Measurements from ENCODE around the gene MEIS1.

DNA sequence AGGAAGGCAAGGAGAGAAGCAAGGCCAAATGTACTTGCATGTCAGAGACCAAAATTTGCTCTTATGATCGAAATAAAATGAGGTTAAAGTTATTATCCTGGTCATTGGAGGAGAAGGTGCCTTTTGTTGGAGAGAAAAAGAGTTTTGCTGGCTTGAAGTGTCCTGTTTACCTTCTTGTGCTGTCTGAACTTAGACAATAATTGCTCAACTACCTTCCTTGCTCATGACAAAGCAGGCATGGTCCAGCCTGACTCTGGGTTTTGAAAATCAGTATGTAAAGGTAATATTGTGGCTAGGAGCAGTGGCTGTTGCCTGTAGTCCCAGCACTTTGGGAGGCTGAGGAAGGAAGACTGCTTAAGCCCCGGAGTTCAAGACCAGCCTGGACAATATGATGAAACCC lies 89.1 kb downstream of the MEIS1 start:
- TF ChIP-seq, protein P1, sequence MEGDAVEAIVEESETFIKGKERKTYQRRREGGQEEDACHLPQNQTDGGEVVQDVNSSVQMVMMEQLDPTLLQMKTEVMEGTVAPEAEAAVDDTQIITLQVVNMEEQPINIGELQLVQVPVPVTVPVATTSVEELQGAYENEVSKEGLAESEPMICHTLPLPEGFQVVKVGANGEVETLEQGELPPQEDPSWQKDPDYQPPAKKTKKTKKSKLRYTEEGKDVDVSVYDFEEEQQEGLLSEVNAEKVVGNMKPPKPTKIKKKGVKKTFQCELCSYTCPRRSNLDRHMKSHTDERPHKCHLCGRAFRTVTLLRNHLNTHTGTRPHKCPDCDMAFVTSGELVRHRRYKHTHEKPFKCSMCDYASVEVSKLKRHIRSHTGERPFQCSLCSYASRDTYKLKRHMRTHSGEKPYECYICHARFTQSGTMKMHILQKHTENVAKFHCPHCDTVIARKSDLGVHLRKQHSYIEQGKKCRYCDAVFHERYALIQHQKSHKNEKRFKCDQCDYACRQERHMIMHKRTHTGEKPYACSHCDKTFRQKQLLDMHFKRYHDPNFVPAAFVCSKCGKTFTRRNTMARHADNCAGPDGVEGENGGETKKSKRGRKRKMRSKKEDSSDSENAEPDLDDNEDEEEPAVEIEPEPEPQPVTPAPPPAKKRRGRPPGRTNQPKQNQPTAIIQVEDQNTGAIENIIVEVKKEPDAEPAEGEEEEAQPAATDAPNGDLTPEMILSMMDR (IDR thresholded peaks at IDR 0.05; ENCODE audit: low read length), result no peak
- no peak for TF ChIP-seq EZH2phosphoT487 (IDR thresholded peaks at IDR 0.05; ENCODE audit: low read length)
